ENCODE measurements around the gene NIPSNAP2. TPM values are rescaled to one million over a fixed set of nuclear protein-coding genes. Genes with fewer than 3 reads are reported as not detected.
A peak's percentile ranks its signal among the peaks of the same experiment; 100 is the strongest.

Gene NIPSNAP2
- polyA plus RNA-seq, 2 of the 4 experiments (the other 2 are of a cell fraction), result 48.2 to 135 TPM

DNA sequence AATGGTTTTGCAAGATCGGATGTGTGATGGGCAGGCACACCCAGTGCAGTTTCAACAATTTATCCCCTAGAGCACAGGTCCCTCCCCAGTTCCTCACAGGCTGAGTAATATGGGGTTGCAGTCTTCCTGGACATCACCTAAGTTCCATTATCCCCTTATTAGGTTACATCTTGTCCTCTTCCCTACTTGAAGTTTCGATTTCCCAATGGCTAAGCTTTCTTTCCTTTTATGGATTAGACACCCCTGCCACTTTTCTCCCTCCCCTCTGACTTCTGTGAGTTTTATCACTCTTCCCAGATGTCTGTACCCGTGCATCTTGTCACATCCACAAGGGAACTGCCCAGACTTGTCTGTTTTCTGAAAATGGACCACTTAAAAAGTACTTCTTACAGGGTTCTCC lies 2.4 kb upstream of the NIPSNAP2 start:
- no peak for FAIRE-seq
- TF ChIP-seq CHD4 (IDR thresholded peaks at IDR 0.05; ENCODE audit: borderline replicate concordance), result no peak
- no peak for TF ChIP-seq EHMT2 (IDR thresholded peaks at IDR 0.05; ENCODE audit: low read depth)
- no peak for TF ChIP-seq HOXB13 (CRISPR knock-in tag; IDR thresholded peaks at IDR 0.05; ENCODE audit: low read depth)
- no peak for TF ChIP-seq JUNB (IDR thresholded peaks at IDR 0.05)
- TF ChIP-seq TP53 (CRISPR knock-in tag; IDR thresholded peaks at IDR 0.05), result no peak
- no peak for TF ChIP-seq NR3C1 (IDR thresholded peaks at IDR 0.05)
- TF ChIP-seq, protein P1, sequence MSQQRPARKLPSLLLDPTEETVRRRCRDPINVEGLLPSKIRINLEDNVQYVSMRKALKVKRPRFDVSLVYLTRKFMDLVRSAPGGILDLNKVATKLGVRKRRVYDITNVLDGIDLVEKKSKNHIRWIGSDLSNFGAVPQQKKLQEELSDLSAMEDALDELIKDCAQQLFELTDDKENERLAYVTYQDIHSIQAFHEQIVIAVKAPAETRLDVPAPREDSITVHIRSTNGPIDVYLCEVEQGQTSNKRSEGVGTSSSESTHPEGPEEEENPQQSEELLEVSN (IDR thresholded peaks at IDR 0.05; ENCODE audit: borderline replicate concordance, low read depth), result no peak
- H3K4me3 ChIP-seq, result no peak overlapping the region
- H3K27ac ChIP-seq, result no peak overlapping the region
- WGBS (ENCODE audit: missing lambda C conversion rate), result 62% methylated on average over 3 of the region's 3 CpGs
- no peak for DNase-seq (ENCODE audit: low read depth in 1 of 2, low spot score in 1 of 2)
- POLR2A ChIA-PET, result no interaction called here
- peaks cover 10% of the 10 kb centered on the region; the same call in 2 of the 3 replicates for H3K4me1 ChIP-seq
- CTCF ChIA-PET, result interaction anchor here (0.9 to 1.6 kb wide), 4 partner anchors 31 to 320 kb away, joined by 3 to 4 read pairs (median 4); no protein-coding TSS in a partner anchor
- ATAC-seq, result no peak
- no peak overlapping the region for H3K4me2 ChIP-seq
- no peaks in the 10 kb centered on the region for H3K9me3 ChIP-seq

GRCh38 chr7:55963584-55964168 lies 709 bp upstream of the NIPSNAP2 start:
- peaks cover 10% of the 10 kb centered on the region; the same call in 2 of the 3 replicates for H3K4me1 ChIP-seq
- no peak for FAIRE-seq
- peak overlapping the region; percentile 69 for H3K4me3 ChIP-seq
- TF ChIP-seq MAFK (IDR thresholded peaks at IDR 0.05; ENCODE audit: partially characterized antibody), result no peak
- no peak for TF ChIP-seq BCL3 (IDR thresholded peaks at IDR 0.05)
- no peak for DNase-seq (ENCODE audit: low read depth in 1 of 2, low spot score in 1 of 2)
- no peaks in the 10 kb centered on the region for H3K9me3 ChIP-seq
- ChIA-PET POLR2A (interaction anchor here (0.6 to 1.5 kb wide), 5 partner anchors 12 to 129 kb away, joined by 3 to 7 read pairs (median 4); partner anchors contain the start of genes CCT6A, MRPS17, PHKG1 and PSPH), CTCF (interaction anchor here (0.6 to 2.4 kb wide), 36 partner anchors 8 to 1427 kb away, joined by 3 to 36 read pairs (median 4); partner anchors contain the start of genes CCT6A, PHKG1, PSPH and VOPP1)
- peak overlapping the region; percentile 75 for H3K4me2 ChIP-seq
- no peak for ATAC-seq
- peak overlapping the region; percentile 92 to 97 for H3K27ac ChIP-seq
- 85% methylated on average over 15 of the region's 15 CpGs for WGBS (ENCODE audit: missing lambda C conversion rate)

GRCh38 chr7:55965100-55965470 lies 700 bp downstream of the NIPSNAP2 start:
- peak overlapping the region; percentile 69 for H3K4me3 ChIP-seq
- 6% methylated on average over 14 of the region's 14 CpGs for WGBS (ENCODE audit: missing lambda C conversion rate)
- ChIA-PET POLR2A (interaction anchor here (0.5 to 1.5 kb wide), 9 partner anchors 10 to 1206 kb away, joined by 3 to 8 read pairs (median 4); partner anchors contain the start of genes CCT6A, PHKG1, PSPH and SEC61G), CTCF (interaction anchor here (0.5 to 2.4 kb wide), 28 partner anchors 8 to 532 kb away, joined by 3 to 36 read pairs (median 4); partner anchors contain the start of gene PHKG1)
- peak overlapping the region; percentile 77 for H3K4me2 ChIP-seq
- no peaks in the 10 kb centered on the region for H3K9me3 ChIP-seq
- H3K4me1 ChIP-seq, result peaks cover 10% of the 10 kb centered on the region; the same call in 2 of the 3 replicates
- peak overlapping the region; percentile 92 to 97 for H3K27ac ChIP-seq
- no peak for FAIRE-seq
- DNase-seq (ENCODE audit: low read depth in 1 of 2, low spot score in 1 of 2), result peak in 1 of 2 experiments; percentile 22
- TF ChIP-seq ELK1 (IDR thresholded peaks at IDR 0.05; ENCODE audit: low read depth, low read length) (no peak), JUN (IDR thresholded peaks at IDR 0.05) (0 out of 5 replicates have a peak, but pooled peaks of 1 of the 2 experiments have one; percentile 18), EP300 (IDR thresholded peaks at IDR 0.05) (no peak)
- no peak for ATAC-seq

DNA sequence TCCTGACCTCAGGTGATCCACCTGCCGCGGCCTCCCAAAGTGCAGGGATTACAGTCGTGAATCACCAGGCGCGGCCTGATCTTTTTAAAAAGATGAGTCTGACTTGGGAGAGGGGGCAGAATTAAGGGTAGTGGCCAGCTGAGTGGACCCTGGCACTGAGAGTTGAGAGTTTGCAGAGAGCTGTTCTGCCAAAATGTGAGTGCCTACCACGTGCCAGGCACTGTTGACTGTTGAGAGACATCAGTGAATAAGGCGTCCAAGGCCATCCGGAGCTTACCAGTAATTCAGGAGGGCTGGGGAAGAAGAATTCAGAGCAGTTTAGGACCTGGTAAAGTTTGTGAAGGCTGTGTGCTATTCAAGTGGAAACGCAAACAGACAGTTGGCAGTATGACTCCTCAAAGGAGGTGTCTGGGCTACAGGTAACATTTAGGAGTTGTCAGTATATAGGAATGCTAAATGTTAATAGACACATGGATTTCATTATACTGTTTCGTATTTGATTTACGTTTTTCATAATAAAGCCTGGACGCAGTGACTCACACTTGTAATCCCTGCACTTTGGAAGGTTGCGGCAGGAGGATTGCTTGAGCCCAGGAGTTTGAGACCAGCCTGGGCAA lies 1.5 kb downstream of the NIPSNAP2 start:
- WGBS (ENCODE audit: missing lambda C conversion rate), result 90% methylated on average over 13 of the region's 13 CpGs
- peak overlapping the region; percentile 69; the same call in 1 of the 3 replicates for H3K4me3 ChIP-seq
- H3K27ac ChIP-seq, result peak overlapping the region in 1 of 2 experiments; percentile 97; a peak in 1 of 6 replicates
- H3K4me1 ChIP-seq, result peaks cover 10% of the 10 kb centered on the region; the same call in 2 of the 3 replicates
- DNase-seq (ENCODE audit: low read depth in 1 of 2, low spot score in 1 of 2) (no peak), ATAC-seq (no peak), FAIRE-seq (no peak)
- TF ChIP-seq NFE2L2 (conservative IDR thresholded peaks at IDR 0.05; ENCODE audit: low read length), result no peak
- no peak for TF ChIP-seq CBX8 (IDR thresholded peaks at IDR 0.05)
- no peak for TF ChIP-seq JUN (IDR thresholded peaks at IDR 0.05)
- TF ChIP-seq ZC3H11A (IDR thresholded peaks at IDR 0.05), result no peak
- no peak for TF ChIP-seq POLR2A (IDR thresholded peaks at IDR 0.05; ENCODE audit: low read length)
- no peak for TF ChIP-seq POLR2AphosphoS2 (conservative IDR thresholded peaks at IDR 0.05; ENCODE audit: low read length)
- TF ChIP-seq HEYL (CRISPR knock-in tag; IDR thresholded peaks at IDR 0.05), result no peak
- TF ChIP-seq EHMT2 (IDR thresholded peaks at IDR 0.05; ENCODE audit: low read depth), result no peak
- TF ChIP-seq, protein P1 (IDR thresholded peaks at IDR 0.05; ENCODE audit: borderline replicate concordance, low read depth), result no peak
- TF ChIP-seq KDM5A (IDR thresholded peaks at IDR 0.05), result no peak
- no peak for TF ChIP-seq CHD2 (IDR thresholded peaks at IDR 0.05; ENCODE audit: low read length, partially characterized antibody)
- no peak for TF ChIP-seq CEBPB (IDR thresholded peaks at IDR 0.05)
- no peak for TF ChIP-seq RNF2 (IDR thresholded peaks at IDR 0.05; ENCODE audit: borderline replicate concordance, low read depth)
- TF ChIP-seq RCOR1 (IDR thresholded peaks at IDR 0.05; ENCODE audit: low read depth, low read length), result no peak
- H3K9me3 ChIP-seq, result no peaks in the 10 kb centered on the region
- H3K4me2 ChIP-seq, result peak overlapping the region; percentile 77
- ChIA-PET POLR2A (interaction anchor here (1.1 kb wide), 1 partner anchor 36 kb away, joined by 3 read pairs; no protein-coding TSS in a partner anchor), CTCF (interaction anchor here (1.3 to 2.4 kb wide), 4 partner anchors 10 to 325 kb away, joined by 3 to 19 read pairs (median 6); no protein-coding TSS in a partner anchor)

All from A549 (cell line).